ENCODE results near the gene SLC6A12.

SLC6A12 gene

GRCh38 chr12:243381-243780 lies 29.4 kb upstream of the SLC6A12 start:
- DNase-seq (ENCODE audit: low read depth) = no peak
- TF ChIP-seq CTCF (IDR thresholded peaks at IDR 0.05; ENCODE audit: control insufficient read depth, insufficient read depth, low read depth, low read length, missing control alignments) = no peak

GRCh38 chr12:242496-242895 lies 28.5 kb upstream of the SLC6A12 start:
- no peak for DNase-seq (ENCODE audit: low read depth)
- no peak overlapping the region for H3K4me3 ChIP-seq (ENCODE audit: control insufficient read depth, low read depth, low read length)
- no peak for TF ChIP-seq CTCF (IDR thresholded peaks at IDR 0.05; ENCODE audit: control insufficient read depth, insufficient read depth, low read depth, low read length, missing control alignments)

More at GRCh38 chr12:243381-243780, 29.4 kb upstream of the SLC6A12 start:
- no peak overlapping the region for H3K4me3 ChIP-seq (ENCODE audit: control insufficient read depth, low read depth, low read length)

- no peak overlapping the region for H3K4me3 ChIP-seq (ENCODE audit: control insufficient read depth, low read depth, low read length)
- no peak for DNase-seq (ENCODE audit: low read depth)
- TF ChIP-seq CTCF (IDR thresholded peaks at IDR 0.05; ENCODE audit: control insufficient read depth, insufficient read depth, low read depth, low read length, missing control alignments) = no peak
Observed at GRCh38 chr12:241266-241665, 27.3 kb upstream of the SLC6A12 start.

GRCh38 chr12:240566-240965 lies 26.6 kb upstream of the SLC6A12 start:
- no peak for TF ChIP-seq CTCF (IDR thresholded peaks at IDR 0.05; ENCODE audit: control insufficient read depth, insufficient read depth, low read depth, low read length, missing control alignments)
- DNase-seq (ENCODE audit: low read depth) = no peak
- no peak overlapping the region for H3K4me3 ChIP-seq (ENCODE audit: control insufficient read depth, low read depth, low read length)

GRCh38 chr12:238736-239398 lies 24.9 kb upstream of the SLC6A12 start:
- no peak for TF ChIP-seq CTCF (IDR thresholded peaks at IDR 0.05; ENCODE audit: control insufficient read depth, insufficient read depth, low read depth, low read length, missing control alignments)
- H3K4me3 ChIP-seq (ENCODE audit: control insufficient read depth, low read depth, low read length) = no peak overlapping the region
- DNase-seq (ENCODE audit: low read depth) = no peak

GRCh38 chr12:238116-238515 lies 24.2 kb upstream of the SLC6A12 start:
- DNase-seq (ENCODE audit: low read depth) = no peak
- TF ChIP-seq CTCF (IDR thresholded peaks at IDR 0.05; ENCODE audit: control insufficient read depth, insufficient read depth, low read depth, low read length, missing control alignments) = no peak
- no peak overlapping the region for H3K4me3 ChIP-seq (ENCODE audit: control insufficient read depth, low read depth, low read length)

Measured in AG09309 (cell line).